Endothelial cell of umbilical vein (primary cell): ENCODE data around the gene SSH2. TPM values are rescaled to one million over a fixed set of nuclear protein-coding genes. Genes with fewer than 3 reads are reported as not detected.

Experiments
- BruUV-seq: library from RNA; stranded (reverse); fragments of 400-500 nt; replicated peaks from 2 replicates; lab custom pipeline; 2021; lab: Mats Ljungman, UMichigan
- CTCF ChIA-PET: fragments of 300-600, 350-600 bp; sonication (Branson Sonifier 250); formaldehyde crosslinking; loops from one replicate; lab custom pipeline; 2021; ENCODE audit warnings: antibody characterized with exemption, inconsistent platforms; lab: Charles Lee
- POLR2A ChIA-PET: fragments of 300-600, 350-600 bp; sonication (Branson Sonifier 250); formaldehyde crosslinking; loops from one replicate; lab custom pipeline; 2021; ENCODE audit warnings: antibody characterized with exemption, inconsistent platforms; lab: Charles Lee
- DNase-seq: peaks from one replicate; pipeline ENCODE4 v3.0.0-alpha.2; 2011; ENCODE audit warnings: low read depth, low spot score
- FAIRE-seq: peaks from 2 replicates; lab custom pipeline; 2011; peaks lifted over from hg19 to GRCh38; lab: Jason Lieb, UNC
- H2AFZ ChIP-seq: 2 replicates; pipeline ENCODE4 v1.6.0; 2012; ENCODE audit warnings: low read depth, low read length, control low read depth, inconsistent platforms
- H3K27ac ChIP-seq: 2 replicates; pipeline ENCODE4 v1.5.1; 2011; ENCODE audit warnings: low read depth, mild to moderate bottlenecking, control low read depth, low read length, moderate library complexity; ENCODE audit not compliant: insufficient read depth
- H3K27me3 ChIP-seq, 2 experiments: 2 replicates each; pipeline versions ENCODE4 v1.6.0 to v1.6.1; 2011; ENCODE audit warnings: low read length in 2 of 2, mixed read lengths in 1 of 2; ENCODE audit not compliant: control insufficient read depth in 2 of 2, insufficient read depth in 2 of 2
- H3K36me3 ChIP-seq, 2 experiments: 2 replicates in 1 of 2; 3 replicates in 1 of 2; pipeline ENCODE4 v1.5.1; 2011; ENCODE audit warnings: low read length in 2 of 2, mild to moderate bottlenecking in 1 of 2, moderate library complexity in 1 of 2; ENCODE audit not compliant: control insufficient read depth in 2 of 2, insufficient read depth in 2 of 2; ENCODE audit errors: extremely low read depth in 1 of 2
- H3K4me1 ChIP-seq: 3 replicates; pipeline ENCODE4 v1.5.1; 2011; ENCODE audit warnings: mild to moderate bottlenecking, low read length; ENCODE audit not compliant: control insufficient read depth, insufficient read depth; ENCODE audit errors: extremely low read depth
- H3K4me2 ChIP-seq: 2 replicates; pipeline ENCODE4 v1.6.1; 2011; ENCODE audit warnings: low read length, control low read depth, mixed read lengths; ENCODE audit not compliant: insufficient read depth
- H3K4me3 ChIP-seq, 3 experiments: fragments of 200-600 bp in 1 of 3; sonication (generic), shearing (Covaris generic) in 1 of 3; replicated peaks in 1 of 3; 2 replicates each; pipeline ENCODE4 v1.5.1; 2011 to 2016; ENCODE audit warnings: control low read depth in 3 of 3, low read length in 3 of 3, mild to moderate bottlenecking in 2 of 3, inconsistent platforms in 1 of 3, low read depth in 1 of 3, moderate library complexity in 1 of 3; ENCODE audit not compliant: insufficient read depth in 1 of 3
- H3K79me2 ChIP-seq: 2 replicates; pipeline ENCODE4 v1.6.0; 2012; ENCODE audit warnings: low read length, inconsistent platforms; ENCODE audit not compliant: control insufficient read depth, insufficient read depth
- H3K9ac ChIP-seq: replicated peaks from 2 replicates; pipeline ENCODE3; 2011; ENCODE audit warnings: low read length, control low read depth; ENCODE audit not compliant: insufficient read depth; ENCODE audit errors: extremely low read depth
- H3K9me1 ChIP-seq: replicated peaks from 3 replicates; pipeline ENCODE4 v1.6.0; 2011; ENCODE audit warnings: mild to moderate bottlenecking, low read length; ENCODE audit not compliant: control insufficient read depth, insufficient read depth; ENCODE audit errors: extremely low read depth
- H3K9me3 ChIP-seq: replicated peaks from 2 replicates; pipeline ENCODE4 v1.5.1; 2012; ENCODE audit warnings: low read length, inconsistent platforms; ENCODE audit not compliant: control insufficient read depth, insufficient read depth
- H4K20me1 ChIP-seq: replicated peaks from 2 replicates; pipeline ENCODE3; 2011; ENCODE audit warnings: mild to moderate bottlenecking, low read length; ENCODE audit not compliant: control insufficient read depth, insufficient read depth; ENCODE audit errors: extremely low read depth
- CTCF ChIP-seq, 2 donors: IDR thresholded peaks; 1 replicate in 1 of 2; 2 replicates in 1 of 2; pipeline ENCODE4 v1.5.1; 2011; ENCODE audit warnings: low read length in 2 of 2, mild to moderate bottlenecking in 2 of 2, moderate library complexity in 2 of 2, control low read depth in 1 of 2, inconsistent platforms in 1 of 2, low read depth in 1 of 2; ENCODE audit not compliant: insufficient read depth in 1 of 2; ENCODE audit errors: extremely low read depth in 1 of 2
- EZH2 ChIP-seq: IDR thresholded peaks from 2 replicates; pipeline ENCODE4 v1.6.1; 2012; ENCODE audit warnings: borderline replicate concordance, low read depth, mild to moderate bottlenecking, moderate library complexity, low read length, inconsistent platforms; ENCODE audit not compliant: severe bottlenecking
- FOS ChIP-seq: IDR thresholded peaks from 2 replicates; pipeline ENCODE4 v1.6.1; 2011; ENCODE audit warnings: mild to moderate bottlenecking, low read length, moderate library complexity, borderline replicate concordance; ENCODE audit not compliant: insufficient read depth
- GATA2 ChIP-seq: IDR thresholded peaks from 2 replicates; pipeline ENCODE4 v1.7.0; 2011; ENCODE audit warnings: low read depth, mild to moderate bottlenecking, moderate library complexity, mixed read lengths, low read length; ENCODE audit not compliant: insufficient read length, insufficient read depth
- JUN ChIP-seq: IDR thresholded peaks from 2 replicates; pipeline ENCODE4 v1.6.1; 2011; ENCODE audit warnings: borderline replicate concordance, low read depth; ENCODE audit not compliant: insufficient read length, insufficient read depth
- MAX ChIP-seq: IDR thresholded peaks from 2 replicates; pipeline ENCODE4 v1.6.1; 2011; ENCODE audit not compliant: insufficient read depth, insufficient read length
- MYC ChIP-seq: IDR thresholded peaks from one replicate; pipeline ENCODE4 v1.6.1; 2011; ENCODE audit warnings: mild to moderate bottlenecking, low read depth, low read length
- POLR2A ChIP-seq: IDR thresholded peaks from 2 replicates; pipeline ENCODE4 v1.6.1; 2012; ENCODE audit warnings: low read depth, mild to moderate bottlenecking, control low read depth, low read length
- POLR2AphosphoS5 ChIP-seq: IDR thresholded peaks from 2 replicates; pipeline ENCODE4 v1.6.1; 2012; ENCODE audit warnings: low read depth, mild to moderate bottlenecking, control low read depth, low read length, moderate library complexity; ENCODE audit not compliant: insufficient read depth
- dilution Hi-C: fragments of 300-500 bp; cut with MboI; formaldehyde crosslinking; loops from one replicate; pipeline ENCODE4 v1.15.0; 2019; ENCODE audit warnings: low sequenced_read_pairs; ENCODE audit not compliant: extremely low pct_ligation_motif_present
- intact Hi-C: fragments of 100-400 bp; cut with micrococcal nuclease; formaldehyde crosslinking; loops from one replicate; pipeline ENCODE4 v1.10.0; 2022
- polyA plus RNA-seq, 4 experiments: library from polyadenylated mRNA; depleted of rRNA in 3 of 4; stranded (reverse) in 3 of 4; unstranded in 1 of 4; fragments of >200 nt; gene quantifications; 2 replicates each; pipeline versions ENCODE4 v1.2.1 to v1.2.3, GENCODE V29; 2011 to 2012; ENCODE audit warnings: missing spikeins in 1 of 4
- total RNA-seq: library from RNA; stranded (reverse); gene quantifications from 2 replicates; pipeline ENCODE4 v1.2.3, GENCODE V29; 2021

Gene SSH2
- total and polyA plus RNA-seq, 2 donors (not counting 3 experiments of a cell fraction or from before 2014, with no cell fraction given) = 24.6 to 60.9 TPM

GRCh38 chr17:29766796-29767327, 163.2 kb downstream of the SSH2 start:
- ChIA-PET POLR2A (no interaction called here), CTCF (interaction anchor here (2.0 to 5.8 kb wide), 3 partner anchors 12 to 127 kb away, joined by 6 to 42 read pairs (median 12); no protein-coding TSS in a partner anchor)
- Histone ChIP-seq H3K9me1 (no peaks in the 10 kb centered on the region), H2AFZ (no peak overlapping the region), H4K20me1 (no peaks in the 10 kb centered on the region), H3K9me3 (no peaks in the 10 kb centered on the region), H3K4me3 (no peak overlapping the region), H3K27ac (no peak overlapping the region), H3K27me3 (no peaks in the 10 kb centered on the region), H3K9ac (no peak overlapping the region), H3K4me1 (no peaks in the 10 kb centered on the region), H3K36me3 (no peaks in the 10 kb centered on the region), H3K79me2 (no peaks in the 10 kb centered on the region), H3K4me2 (no peak overlapping the region)
- intact Hi-C loops (no loop called here), dilution Hi-C loops (no loop called here)
- BruUV-seq = no TSS peak
- FAIRE-seq (no peak), DNase-seq (no peak)
- TF ChIP-seq CTCF (IDR thresholded peaks at IDR 0.05; ENCODE audit: extremely low read depth in 1 of 2, insufficient read depth in 1 of 2, low read depth in 1 of 2, low read length in 2 of 2) = no peak
- no peak for TF ChIP-seq POLR2A
- no peak for TF ChIP-seq MAX
- no peak for TF ChIP-seq EZH2
- TF ChIP-seq JUN = no peak
- TF ChIP-seq POLR2AphosphoS5 = no peak
- no peak for TF ChIP-seq GATA2
- TF ChIP-seq FOS = no peak
- no peak for TF ChIP-seq MYC
